GM12875 (cell line): ENCODE data around the gene TDRD9.

ENCODE experiments used
- H3K4me3 ChIP-seq: one replicate; pipeline ENCODE4 v1.5.1; 2011; ENCODE audit warnings: low read depth, low read length, control low read depth
- TF ChIP-seq, protein P1 (sequence below): IDR thresholded peaks from 2 replicates; pipeline ENCODE4 v1.5.1; 2011; ENCODE audit warnings: low read depth, mild to moderate bottlenecking, control low read depth, inconsistent platforms, low read length, moderate library complexity, borderline replicate concordance; ENCODE audit not compliant: insufficient read depth

TDRD9 gene, protein sequence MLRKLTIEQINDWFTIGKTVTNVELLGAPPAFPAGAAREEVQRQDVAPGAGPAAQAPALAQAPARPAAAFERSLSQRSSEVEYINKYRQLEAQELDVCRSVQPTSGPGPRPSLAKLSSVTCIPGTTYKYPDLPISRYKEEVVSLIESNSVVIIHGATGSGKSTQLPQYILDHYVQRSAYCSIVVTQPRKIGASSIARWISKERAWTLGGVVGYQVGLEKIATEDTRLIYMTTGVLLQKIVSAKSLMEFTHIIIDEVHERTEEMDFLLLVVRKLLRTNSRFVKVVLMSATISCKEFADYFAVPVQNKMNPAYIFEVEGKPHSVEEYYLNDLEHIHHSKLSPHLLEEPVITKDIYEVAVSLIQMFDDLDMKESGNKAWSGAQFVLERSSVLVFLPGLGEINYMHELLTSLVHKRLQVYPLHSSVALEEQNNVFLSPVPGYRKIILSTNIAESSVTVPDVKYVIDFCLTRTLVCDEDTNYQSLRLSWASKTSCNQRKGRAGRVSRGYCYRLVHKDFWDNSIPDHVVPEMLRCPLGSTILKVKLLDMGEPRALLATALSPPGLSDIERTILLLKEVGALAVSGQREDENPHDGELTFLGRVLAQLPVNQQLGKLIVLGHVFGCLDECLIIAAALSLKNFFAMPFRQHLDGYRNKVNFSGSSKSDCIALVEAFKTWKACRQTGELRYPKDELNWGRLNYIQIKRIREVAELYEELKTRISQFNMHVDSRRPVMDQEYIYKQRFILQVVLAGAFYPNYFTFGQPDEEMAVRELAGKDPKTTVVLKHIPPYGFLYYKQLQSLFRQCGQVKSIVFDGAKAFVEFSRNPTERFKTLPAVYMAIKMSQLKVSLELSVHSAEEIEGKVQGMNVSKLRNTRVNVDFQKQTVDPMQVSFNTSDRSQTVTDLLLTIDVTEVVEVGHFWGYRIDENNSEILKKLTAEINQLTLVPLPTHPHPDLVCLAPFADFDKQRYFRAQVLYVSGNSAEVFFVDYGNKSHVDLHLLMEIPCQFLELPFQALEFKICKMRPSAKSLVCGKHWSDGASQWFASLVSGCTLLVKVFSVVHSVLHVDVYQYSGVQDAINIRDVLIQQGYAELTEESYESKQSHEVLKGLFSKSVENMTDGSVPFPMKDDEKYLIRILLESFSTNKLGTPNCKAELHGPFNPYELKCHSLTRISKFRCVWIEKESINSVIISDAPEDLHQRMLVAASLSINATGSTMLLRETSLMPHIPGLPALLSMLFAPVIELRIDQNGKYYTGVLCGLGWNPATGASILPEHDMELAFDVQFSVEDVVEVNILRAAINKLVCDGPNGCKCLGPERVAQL (N-terminal part only)

DNA sequence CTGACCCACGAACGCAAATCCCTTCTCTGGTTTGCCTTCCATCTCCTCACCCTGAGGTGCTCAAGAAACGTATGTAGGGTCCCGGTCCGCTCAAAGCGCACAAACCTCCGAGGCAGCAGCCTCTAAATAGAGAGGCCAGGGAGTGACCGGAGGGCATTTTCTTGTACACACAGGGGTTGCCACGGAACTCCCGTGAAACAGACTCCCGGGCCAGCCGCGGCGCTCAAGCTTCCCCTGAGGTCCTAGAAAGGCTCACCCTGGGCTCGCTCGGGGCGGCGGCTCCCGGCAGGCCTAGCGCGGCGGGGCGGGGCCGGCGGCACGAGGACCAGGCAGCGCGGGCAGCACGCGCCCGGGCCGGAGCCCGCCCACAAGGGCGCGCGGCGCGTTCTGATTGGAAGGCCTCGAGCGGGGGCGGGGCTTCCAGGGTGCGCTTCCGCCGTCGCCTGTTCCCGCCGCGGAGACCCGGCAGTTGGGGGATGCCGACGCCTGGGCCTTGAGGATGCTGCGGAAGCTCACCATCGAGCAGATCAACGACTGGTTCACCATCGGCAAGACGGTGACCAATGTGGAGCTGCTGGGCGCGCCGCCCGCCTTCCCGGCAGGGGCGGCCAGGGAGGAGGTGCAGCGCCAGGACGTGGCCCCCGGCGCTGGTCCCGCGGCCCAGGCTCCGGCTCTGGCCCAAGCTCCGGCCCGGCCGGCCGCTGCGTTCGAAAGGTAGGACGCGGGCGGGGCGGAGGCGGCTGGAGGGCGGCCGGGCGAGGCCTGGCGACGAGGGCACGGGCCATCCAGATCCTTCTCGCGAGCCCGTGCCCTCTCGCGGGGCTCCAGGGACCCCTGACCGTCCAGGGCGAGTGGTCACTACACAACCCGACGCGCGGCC lies at the start of gene TDRD9:
TDRD9 (plus strand) TSS at position 446 of the 880 bp plus-strand sequence; CDS start at position 500, 54 bp downstream.
- TF ChIP-seq, protein P1, sequence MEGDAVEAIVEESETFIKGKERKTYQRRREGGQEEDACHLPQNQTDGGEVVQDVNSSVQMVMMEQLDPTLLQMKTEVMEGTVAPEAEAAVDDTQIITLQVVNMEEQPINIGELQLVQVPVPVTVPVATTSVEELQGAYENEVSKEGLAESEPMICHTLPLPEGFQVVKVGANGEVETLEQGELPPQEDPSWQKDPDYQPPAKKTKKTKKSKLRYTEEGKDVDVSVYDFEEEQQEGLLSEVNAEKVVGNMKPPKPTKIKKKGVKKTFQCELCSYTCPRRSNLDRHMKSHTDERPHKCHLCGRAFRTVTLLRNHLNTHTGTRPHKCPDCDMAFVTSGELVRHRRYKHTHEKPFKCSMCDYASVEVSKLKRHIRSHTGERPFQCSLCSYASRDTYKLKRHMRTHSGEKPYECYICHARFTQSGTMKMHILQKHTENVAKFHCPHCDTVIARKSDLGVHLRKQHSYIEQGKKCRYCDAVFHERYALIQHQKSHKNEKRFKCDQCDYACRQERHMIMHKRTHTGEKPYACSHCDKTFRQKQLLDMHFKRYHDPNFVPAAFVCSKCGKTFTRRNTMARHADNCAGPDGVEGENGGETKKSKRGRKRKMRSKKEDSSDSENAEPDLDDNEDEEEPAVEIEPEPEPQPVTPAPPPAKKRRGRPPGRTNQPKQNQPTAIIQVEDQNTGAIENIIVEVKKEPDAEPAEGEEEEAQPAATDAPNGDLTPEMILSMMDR: no peak
- H3K4me3 ChIP-seq: no peak within 1 kb of the TSS

DNA sequence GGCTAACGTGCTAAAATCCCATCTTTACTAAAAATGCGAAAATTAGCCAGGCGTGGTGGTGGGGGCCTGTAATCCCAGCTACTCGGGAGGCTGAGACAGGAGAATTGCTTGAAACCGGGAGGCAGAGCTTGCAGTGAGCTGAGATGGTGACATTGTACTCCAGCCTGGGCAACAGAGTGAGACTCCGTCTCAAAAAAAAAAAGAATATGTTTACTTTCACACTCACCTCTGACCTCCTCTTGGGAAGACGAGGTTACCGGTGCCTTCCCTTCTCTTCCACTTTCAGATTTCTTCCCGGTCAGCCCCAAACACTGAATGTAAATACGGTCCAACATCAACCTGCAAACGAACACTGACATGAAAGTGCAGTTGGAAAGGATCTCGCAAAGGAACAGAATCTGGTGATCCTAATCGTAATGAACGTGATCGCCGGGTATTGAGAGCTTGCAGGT lies 49.1 kb upstream of the TDRD9 start:
- TF ChIP-seq, protein P1: no peak
- no peak overlapping the region for H3K4me3 ChIP-seq

DNA sequence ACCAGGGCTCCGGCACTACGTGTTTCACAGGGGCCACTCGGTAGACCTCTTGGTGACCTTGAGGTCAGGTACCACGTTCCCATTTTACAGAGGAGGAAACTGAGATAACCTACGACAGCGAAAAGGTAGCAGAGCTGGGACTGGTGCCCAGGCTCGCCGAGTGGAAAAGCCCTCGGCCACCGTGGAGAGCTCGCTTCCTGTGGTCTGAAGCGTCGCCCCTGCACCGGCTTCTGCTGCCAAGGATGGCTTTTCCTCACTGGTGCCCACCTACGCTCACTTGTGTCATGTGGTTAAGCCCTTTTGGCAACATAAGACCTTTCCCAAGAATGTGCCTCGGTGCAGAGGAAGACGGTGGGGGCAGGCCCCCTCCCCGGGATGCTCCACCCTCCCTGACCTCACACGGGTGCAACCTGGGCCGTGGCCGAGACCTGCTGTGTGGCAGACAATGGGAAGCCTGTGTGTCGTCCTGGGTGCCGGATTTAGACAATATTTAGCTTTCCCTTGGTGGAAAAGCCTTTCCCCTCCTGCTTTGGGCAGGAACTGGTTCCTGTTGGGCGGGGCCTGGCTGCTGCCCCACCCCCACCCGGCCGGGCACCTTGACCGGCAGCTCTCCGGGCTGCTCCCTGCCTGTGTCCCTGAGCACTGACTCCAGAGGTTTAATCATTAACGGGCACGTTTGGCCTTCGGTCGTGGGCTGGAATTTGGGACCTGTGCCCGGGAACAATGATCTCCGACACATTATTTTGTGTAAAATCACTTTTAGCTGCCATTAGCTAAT lies 48.5 kb upstream of the TDRD9 start:
- TF ChIP-seq, protein P1: no peak
- no peak overlapping the region for H3K4me3 ChIP-seq

DNA sequence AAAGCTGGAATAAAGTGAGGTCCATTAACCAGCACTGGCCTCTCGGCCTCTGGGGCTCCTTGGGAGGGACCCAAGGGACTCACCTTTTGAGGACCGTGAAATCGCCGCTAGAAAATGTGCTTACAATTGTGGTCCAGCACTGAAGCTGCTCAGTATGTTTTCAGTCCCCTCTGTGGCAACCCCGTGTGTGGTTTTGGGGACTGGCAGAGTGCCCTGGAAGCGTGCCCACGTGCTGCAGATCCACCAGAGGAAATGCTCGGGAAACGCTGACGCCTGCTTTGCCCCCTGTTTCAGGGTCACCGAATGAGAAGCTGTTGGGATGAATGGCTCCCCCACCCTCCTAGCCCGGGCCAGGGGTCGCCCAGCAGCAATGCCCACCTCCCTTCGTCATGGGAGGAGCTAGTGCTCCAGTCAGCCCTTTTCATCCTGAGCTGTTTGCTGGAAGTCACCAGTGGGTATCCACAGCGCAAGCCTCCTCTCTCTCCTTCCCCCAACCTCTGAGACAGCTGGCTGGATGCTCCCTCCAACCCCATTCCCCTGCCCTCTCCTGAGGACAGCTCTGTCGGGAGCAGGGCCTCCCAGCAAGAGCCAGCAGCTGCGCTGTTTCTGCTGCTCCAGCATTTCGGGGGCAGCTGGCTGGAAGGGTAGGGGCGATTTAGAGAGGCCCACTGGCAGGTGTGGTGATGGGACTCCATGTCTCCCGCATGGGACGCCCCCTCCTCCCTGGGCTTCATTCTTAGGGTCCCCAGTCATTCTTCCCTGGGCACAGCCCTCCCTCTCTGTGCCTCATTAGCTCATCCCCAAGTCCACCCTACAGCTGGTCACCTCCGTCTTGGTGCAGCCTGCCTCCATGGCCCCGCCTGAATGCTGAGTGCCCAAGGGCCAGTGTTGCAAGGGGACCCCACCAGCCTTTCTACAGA lies 47.6 kb upstream of the TDRD9 start:
- no peak overlapping the region for H3K4me3 ChIP-seq
- TF ChIP-seq, protein P1: no peak
